CD4-positive, alpha-beta T cell treated with Interleukin-2 at 100 ng/mL for 4 hours (primary cell): ENCODE data around the gene MNT.
"Not testable (repeated sequence)": the region's sequence is repeated elsewhere in the genome, so short reads cannot be mapped to it uniquely, and the experiment has no call there.

Source experiments
- DNase-seq: peaks from one replicate; pipeline ENCODE4 v3.0.0-alpha.2; 2020; ENCODE audit warnings: low spot score

The MNT gene

GRCh38 chr17:2400877-2401425 is at the start of gene MNT:
MNT (minus strand) TSS chr17:2401060; CDS start chr17:2400712, 348 bp downstream.
- DNase-seq, result peak; percentile 94

- DNase-seq, result no peak
Observed at GRCh38 chr17:2450016-2450650, 49.3 kb upstream of the MNT start.

GRCh38 chr17:2449486-2449885 is 48.6 kb upstream of the MNT start:
- DNase-seq, result no peak

- not testable (repeated sequence) for DNase-seq
Observed at GRCh38 chr17:2447479-2447878, 46.6 kb upstream of the MNT start.

GRCh38 chr17:2445638-2446037 is 44.8 kb upstream of the MNT start:
- no peak for DNase-seq

GRCh38 chr17:2444382-2444781 is 43.5 kb upstream of the MNT start:
- no peak for DNase-seq

GRCh38 chr17:2442166-2442565 is 41.3 kb upstream of the MNT start:
- DNase-seq, result no peak

GRCh38 chr17:2440930-2441329 is 40.1 kb upstream of the MNT start:
- no peak for DNase-seq

- not testable (repeated sequence) for DNase-seq
Observed at GRCh38 chr17:2439997-2440396, 39.1 kb upstream of the MNT start.

- no peak for DNase-seq
Observed at GRCh38 chr17:2438823-2439222, 38.0 kb upstream of the MNT start.

GRCh38 chr17:2436316-2436905 is 35.6 kb upstream of the MNT start:
- no peak for DNase-seq

GRCh38 chr17:2435862-2436261 is 35.0 kb upstream of the MNT start:
- no peak for DNase-seq

- no peak for DNase-seq
Observed at GRCh38 chr17:2435181-2435741, 34.4 kb upstream of the MNT start.

- no peak for DNase-seq
Observed at GRCh38 chr17:2433696-2434095, 32.8 kb upstream of the MNT start.

- no peak for DNase-seq
Observed at GRCh38 chr17:2427910-2428309, 27.1 kb upstream of the MNT start.

- DNase-seq, result no peak
Observed at GRCh38 chr17:2427215-2427614, 26.4 kb upstream of the MNT start.

- DNase-seq, result no peak
Observed at GRCh38 chr17:2423271-2423670, 22.4 kb upstream of the MNT start.

- DNase-seq, result no peak
Observed at GRCh38 chr17:2421315-2422147, 20.7 kb upstream of the MNT start.

GRCh38 chr17:2420176-2420575 is 19.3 kb upstream of the MNT start:
- DNase-seq, result no peak

GRCh38 chr17:2419486-2419885 is 18.6 kb upstream of the MNT start:
- no peak for DNase-seq

GRCh38 chr17:2418572-2418971 is 17.7 kb upstream of the MNT start:
- DNase-seq, result no peak

- DNase-seq, result peak; percentile 89
Observed at GRCh38 chr17:2416010-2416734, 15.3 kb upstream of the MNT start.
